OCI-LY1 (cell line): Measurements from ENCODE around the gene NOXO1.

ENCODE experiments used
- EZH2 ChIP-seq: fragments of 200-600 bp; sonication (generic), shearing (Covaris generic); IDR thresholded peaks from 2 replicates; pipeline ENCODE4 v1.8.0; 2017; ENCODE audit warnings: borderline replicate concordance, mixed run types, mild to moderate bottlenecking, antibody characterized with exemption, low read length, moderate library complexity, mixed read lengths
- TF ChIP-seq, protein P1 (sequence below): fragments of 200-600 bp; sonication (generic), shearing (Covaris generic); IDR thresholded peaks from 2 replicates; pipeline ENCODE4 v1.5.1; 2017; ENCODE audit warnings: mild to moderate bottlenecking, antibody characterized with exemption, low read length, moderate library complexity, mixed read lengths

- TF ChIP-seq, protein P1, sequence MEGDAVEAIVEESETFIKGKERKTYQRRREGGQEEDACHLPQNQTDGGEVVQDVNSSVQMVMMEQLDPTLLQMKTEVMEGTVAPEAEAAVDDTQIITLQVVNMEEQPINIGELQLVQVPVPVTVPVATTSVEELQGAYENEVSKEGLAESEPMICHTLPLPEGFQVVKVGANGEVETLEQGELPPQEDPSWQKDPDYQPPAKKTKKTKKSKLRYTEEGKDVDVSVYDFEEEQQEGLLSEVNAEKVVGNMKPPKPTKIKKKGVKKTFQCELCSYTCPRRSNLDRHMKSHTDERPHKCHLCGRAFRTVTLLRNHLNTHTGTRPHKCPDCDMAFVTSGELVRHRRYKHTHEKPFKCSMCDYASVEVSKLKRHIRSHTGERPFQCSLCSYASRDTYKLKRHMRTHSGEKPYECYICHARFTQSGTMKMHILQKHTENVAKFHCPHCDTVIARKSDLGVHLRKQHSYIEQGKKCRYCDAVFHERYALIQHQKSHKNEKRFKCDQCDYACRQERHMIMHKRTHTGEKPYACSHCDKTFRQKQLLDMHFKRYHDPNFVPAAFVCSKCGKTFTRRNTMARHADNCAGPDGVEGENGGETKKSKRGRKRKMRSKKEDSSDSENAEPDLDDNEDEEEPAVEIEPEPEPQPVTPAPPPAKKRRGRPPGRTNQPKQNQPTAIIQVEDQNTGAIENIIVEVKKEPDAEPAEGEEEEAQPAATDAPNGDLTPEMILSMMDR: no peak
- no peak for TF ChIP-seq EZH2
Observed at GRCh38 chr16:1960665-1961630, 20.3 kb downstream of the NOXO1 start.
